Astrocyte (in vitro differentiated cells and primary cell): Measurements from ENCODE around the gene LRATD1. TPM values are rescaled to one million over a fixed set of nuclear protein-coding genes. Genes with fewer than 3 reads are reported as not detected.

ENCODE experiments used
- DNase-seq: peaks from one replicate; pipeline ENCODE4 v3.0.0-alpha.2; 2010; ENCODE audit warnings: low read depth
- FAIRE-seq: peaks from 2 replicates; lab custom pipeline; 2011; peaks lifted over from hg19 to GRCh38; lab: Jason Lieb, UNC
- H2AFZ ChIP-seq: 2 replicates; pipeline ENCODE4 v1.6.0; 2012; ENCODE audit warnings: low read depth, low read length, inconsistent platforms
- H3K27ac ChIP-seq: 2 replicates; pipeline ENCODE4 v1.5.1; 2011; ENCODE audit warnings: low read depth, low read length, inconsistent platforms
- H3K27me3 ChIP-seq: 2 replicates; pipeline ENCODE4 v1.6.0; 2011; ENCODE audit warnings: low read length, inconsistent platforms; ENCODE audit not compliant: insufficient read depth
- H3K36me3 ChIP-seq: 2 replicates; pipeline ENCODE4 v1.5.1; 2011; ENCODE audit warnings: low read length, inconsistent platforms; ENCODE audit not compliant: insufficient read depth
- H3K4me1 ChIP-seq: 2 replicates; pipeline ENCODE4 v1.5.1; 2011; ENCODE audit warnings: low read length, inconsistent platforms; ENCODE audit not compliant: insufficient read depth
- H3K4me2 ChIP-seq: 2 replicates; pipeline ENCODE4 v1.6.0; 2012; ENCODE audit warnings: low read length, inconsistent platforms
- H3K4me3 ChIP-seq: 2 replicates; pipeline ENCODE4 v1.5.1; 2011; ENCODE audit warnings: low read depth, mild to moderate bottlenecking, low read length, inconsistent platforms; ENCODE audit not compliant: insufficient read depth
- H3K79me2 ChIP-seq: 2 replicates; pipeline ENCODE4 v1.6.0; 2012; ENCODE audit warnings: mild to moderate bottlenecking, low read length, inconsistent platforms; ENCODE audit not compliant: insufficient read depth
- H3K9ac ChIP-seq: 2 replicates; pipeline ENCODE4 v1.6.0; 2012; ENCODE audit warnings: mild to moderate bottlenecking, low read length, inconsistent platforms
- H3K9me3 ChIP-seq: 2 replicates; pipeline ENCODE4 v1.5.1; 2012; ENCODE audit warnings: low read depth, mild to moderate bottlenecking, low read length, inconsistent platforms; ENCODE audit not compliant: insufficient read depth
- H4K20me1 ChIP-seq: 2 replicates; pipeline ENCODE4 v1.6.0; 2012; ENCODE audit warnings: low read length, inconsistent platforms; ENCODE audit not compliant: insufficient read depth
- H3K27ac Mint-ChIP-seq: one replicate; pipeline ENCODE4 v1.8.0; 2021; ENCODE audit warnings: mild to moderate bottlenecking, mixed read lengths; ENCODE audit not compliant: unreplicated experiment
- H3K27me3 Mint-ChIP-seq: one replicate; pipeline ENCODE4 v1.8.0; 2021; ENCODE audit warnings: low read depth, mixed read lengths; ENCODE audit not compliant: unreplicated experiment
- H3K36me3 Mint-ChIP-seq: one replicate; pipeline ENCODE4 v1.8.0; 2021; ENCODE audit warnings: low read depth, mixed read lengths; ENCODE audit not compliant: unreplicated experiment
- H3K4me1 Mint-ChIP-seq: one replicate; pipeline ENCODE4 v1.8.0; 2021; ENCODE audit warnings: low read depth, mixed read lengths; ENCODE audit not compliant: unreplicated experiment
- H3K4me3 Mint-ChIP-seq: one replicate; pipeline ENCODE4 v1.8.0; 2021; ENCODE audit warnings: mild to moderate bottlenecking, moderate library complexity, mixed read lengths; ENCODE audit not compliant: unreplicated experiment
- H3K9me3 Mint-ChIP-seq: one replicate; pipeline ENCODE4 v1.8.0; 2021; ENCODE audit warnings: mild to moderate bottlenecking, mixed read lengths; ENCODE audit not compliant: unreplicated experiment
- EZH2 ChIP-seq: IDR thresholded peaks from 2 replicates; pipeline ENCODE4 v1.6.1; 2012; ENCODE audit warnings: mild to moderate bottlenecking, low read length, inconsistent platforms; ENCODE audit not compliant: insufficient read depth
- total RNA-seq: library from RNA; stranded (reverse); gene quantifications from 2 replicates; pipeline ENCODE4 v1.2.1, GENCODE V29; 2021
- TF ChIP-seq, protein P1 (sequence below): IDR thresholded peaks from 2 replicates; pipeline ENCODE4 v1.5.1; 2011; ENCODE audit warnings: low read depth, mild to moderate bottlenecking, inconsistent platforms, low read length, moderate library complexity; ENCODE audit not compliant: insufficient read depth

LRATD1 gene
- total RNA-seq, 1 donor from 2014 or later: 28.3 TPM

DNA sequence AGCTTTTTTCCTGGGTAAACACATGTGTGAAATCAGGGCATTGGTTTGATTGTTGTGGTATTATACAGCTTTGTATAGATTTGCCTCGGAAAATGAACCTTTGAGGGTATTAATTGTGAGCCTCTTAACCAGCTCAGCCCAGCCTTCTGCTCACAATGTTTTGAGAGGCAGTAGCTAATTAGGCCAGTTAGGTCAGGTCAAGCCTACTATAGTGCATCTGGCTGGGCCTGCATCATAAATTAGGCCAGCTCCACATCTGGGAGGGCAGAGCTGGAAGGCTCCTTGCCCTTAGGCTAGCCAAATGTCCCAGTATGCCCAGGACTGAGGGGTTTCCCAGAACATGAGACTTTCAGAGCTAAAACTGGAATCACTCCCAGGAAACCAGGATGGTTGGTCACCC lies 43.0 kb downstream of the LRATD1 start:
- Histone ChIP-seq H4K20me1 (no peaks in the 10 kb centered on the region), H3K27me3 (no peaks in the 10 kb centered on the region), H3K4me1 (no peaks in the 10 kb centered on the region), H2AFZ (no peak overlapping the region), H3K4me2 (no peak overlapping the region), H3K4me3 (no peak overlapping the region), H3K36me3 (no peaks in the 10 kb centered on the region), H3K79me2 (no peaks in the 10 kb centered on the region), H3K27ac (no peak overlapping the region), H3K9me3 (no peaks in the 10 kb centered on the region), H3K9ac (no peak overlapping the region)
- Mint-ChIP-seq H3K36me3 (no peaks in the 10 kb centered on the region), H3K9me3 (no peaks in the 10 kb centered on the region), H3K4me3 (no peak overlapping the region), H3K4me1 (peaks cover 15% of the 10 kb centered on the region), H3K27me3 (no peaks in the 10 kb centered on the region), H3K27ac (no peak overlapping the region)
- FAIRE-seq (no peak), DNase-seq (no peak)
- TF ChIP-seq, protein P1, sequence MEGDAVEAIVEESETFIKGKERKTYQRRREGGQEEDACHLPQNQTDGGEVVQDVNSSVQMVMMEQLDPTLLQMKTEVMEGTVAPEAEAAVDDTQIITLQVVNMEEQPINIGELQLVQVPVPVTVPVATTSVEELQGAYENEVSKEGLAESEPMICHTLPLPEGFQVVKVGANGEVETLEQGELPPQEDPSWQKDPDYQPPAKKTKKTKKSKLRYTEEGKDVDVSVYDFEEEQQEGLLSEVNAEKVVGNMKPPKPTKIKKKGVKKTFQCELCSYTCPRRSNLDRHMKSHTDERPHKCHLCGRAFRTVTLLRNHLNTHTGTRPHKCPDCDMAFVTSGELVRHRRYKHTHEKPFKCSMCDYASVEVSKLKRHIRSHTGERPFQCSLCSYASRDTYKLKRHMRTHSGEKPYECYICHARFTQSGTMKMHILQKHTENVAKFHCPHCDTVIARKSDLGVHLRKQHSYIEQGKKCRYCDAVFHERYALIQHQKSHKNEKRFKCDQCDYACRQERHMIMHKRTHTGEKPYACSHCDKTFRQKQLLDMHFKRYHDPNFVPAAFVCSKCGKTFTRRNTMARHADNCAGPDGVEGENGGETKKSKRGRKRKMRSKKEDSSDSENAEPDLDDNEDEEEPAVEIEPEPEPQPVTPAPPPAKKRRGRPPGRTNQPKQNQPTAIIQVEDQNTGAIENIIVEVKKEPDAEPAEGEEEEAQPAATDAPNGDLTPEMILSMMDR: no peak
- no peak for TF ChIP-seq EZH2

DNA sequence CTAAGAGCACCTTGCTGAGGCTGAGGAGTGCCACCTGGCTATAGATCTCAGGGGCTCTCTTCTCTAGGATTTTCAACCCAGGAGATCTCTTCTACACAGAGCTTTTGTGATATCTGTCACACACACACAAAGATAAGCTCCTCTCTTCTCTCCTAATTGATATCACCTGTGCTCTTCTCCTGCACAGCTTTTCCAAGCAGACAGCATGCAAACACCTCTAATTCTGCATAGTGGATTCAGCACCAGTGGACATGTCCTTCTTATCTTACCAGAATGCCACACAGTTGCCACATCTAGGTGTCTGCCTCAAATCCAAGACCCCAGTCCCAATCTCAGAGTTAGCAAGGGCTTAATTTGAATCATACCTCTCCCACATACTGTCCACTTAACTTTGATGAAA lies 43.9 kb downstream of the LRATD1 start:
- H3K36me3 Mint-ChIP-seq: no peaks in the 10 kb centered on the region
- no peak for FAIRE-seq
- no peak overlapping the region for H3K4me3 ChIP-seq

GRCh38 chr2:14677039-14677438 lies 44.5 kb downstream of the LRATD1 start:
- Mint-ChIP-seq H3K4me3 (no peak overlapping the region), H3K9me3 (no peaks in the 10 kb centered on the region), H3K4me1 (peaks cover 15% of the 10 kb centered on the region), H3K27me3 (no peaks in the 10 kb centered on the region), H3K27ac (no peak overlapping the region), H3K36me3 (no peaks in the 10 kb centered on the region)
- Histone ChIP-seq H3K79me2 (no peaks in the 10 kb centered on the region), H3K9ac (no peak overlapping the region), H3K4me2 (no peak overlapping the region), H3K27ac (no peak overlapping the region), H3K4me1 (no peaks in the 10 kb centered on the region), H3K36me3 (no peaks in the 10 kb centered on the region), H4K20me1 (no peaks in the 10 kb centered on the region), H2AFZ (no peak overlapping the region), H3K9me3 (no peaks in the 10 kb centered on the region), H3K4me3 (no peak overlapping the region), H3K27me3 (no peaks in the 10 kb centered on the region)
- DNase-seq (no peak), FAIRE-seq (no peak)
- TF ChIP-seq, protein P1: no peak
- no peak for TF ChIP-seq EZH2

More for the DNA sequence above, 43.9 kb downstream of the LRATD1 start:
- no peak overlapping the region for H3K4me3 Mint-ChIP-seq
- no peak for DNase-seq
- H3K4me2 ChIP-seq: no peak overlapping the region
- H3K27me3 Mint-ChIP-seq: no peaks in the 10 kb centered on the region
- no peaks in the 10 kb centered on the region for H4K20me1 ChIP-seq
- no peaks in the 10 kb centered on the region for H3K9me3 ChIP-seq
- TF ChIP-seq, protein P1: no peak
- no peak for TF ChIP-seq EZH2
- H3K27ac ChIP-seq: no peak overlapping the region
- no peak overlapping the region for H3K27ac Mint-ChIP-seq
- H3K4me1 Mint-ChIP-seq: peaks cover 15% of the 10 kb centered on the region
- H3K4me1 ChIP-seq: no peaks in the 10 kb centered on the region
- no peaks in the 10 kb centered on the region for H3K9me3 Mint-ChIP-seq
- H2AFZ ChIP-seq: no peak overlapping the region
- no peaks in the 10 kb centered on the region for H3K36me3 ChIP-seq
- no peaks in the 10 kb centered on the region for H3K27me3 ChIP-seq
- no peak overlapping the region for H3K9ac ChIP-seq
- H3K79me2 ChIP-seq: no peaks in the 10 kb centered on the region
